Fibroblast of villous mesenchyme (primary cell): Measurements from ENCODE around the gene RAP1GAP2. TPM values are rescaled to one million over a fixed set of nuclear protein-coding genes. Genes with fewer than 3 reads are reported as not detected.

Experiments
- DNase-seq: peaks from one replicate; pipeline ENCODE4 v3.0.0-alpha.2; 2010; ENCODE audit warnings: low read depth
- H3K4me3 ChIP-seq: 2 replicates; pipeline ENCODE4 v1.5.1; 2011; ENCODE audit warnings: low read depth, mild to moderate bottlenecking, low read length
- CTCF ChIP-seq: IDR thresholded peaks from 2 replicates; pipeline ENCODE4 v1.5.1; 2012; ENCODE audit warnings: low read depth, mild to moderate bottlenecking, low read length; ENCODE audit not compliant: insufficient read depth
- total RNA-seq: library from RNA; depleted of rRNA; stranded (reverse); fragments of >200 nt; gene quantifications from 2 replicates; pipeline ENCODE4 v1.2.3, GENCODE V29; 2012

The RAP1GAP2 gene
- total RNA-seq, 1 donor, result 5.2 TPM

GRCh38 chr17:3020381-3020780, 224.1 kb downstream of the RAP1GAP2 start:
- H3K4me3 ChIP-seq, result no peak overlapping the region
- no peak for TF ChIP-seq CTCF
- DNase-seq, result no peak

- DNase-seq, result no peak
- TF ChIP-seq CTCF, result no peak
- H3K4me3 ChIP-seq, result no peak overlapping the region
Observed at GRCh38 chr17:3022197-3022596, 226.0 kb downstream of the RAP1GAP2 start.

- no peak overlapping the region for H3K4me3 ChIP-seq
- DNase-seq, result no peak
- TF ChIP-seq CTCF, result no peak
Observed at GRCh38 chr17:3024346-3024745, 228.1 kb downstream of the RAP1GAP2 start.

- no peak overlapping the region for H3K4me3 ChIP-seq
- no peak for TF ChIP-seq CTCF
- DNase-seq, result no peak
Observed at GRCh38 chr17:3025421-3026124, 229.3 kb downstream of the RAP1GAP2 start.

- no peak for DNase-seq
- H3K4me3 ChIP-seq, result no peak overlapping the region
- TF ChIP-seq CTCF, result no peak
Observed at GRCh38 chr17:3026125-3026855, 230.1 kb downstream of the RAP1GAP2 start.

- no peak for DNase-seq
- no peak overlapping the region for H3K4me3 ChIP-seq
- TF ChIP-seq CTCF, result no peak
Observed at GRCh38 chr17:3026856-3027751, 230.9 kb downstream of the RAP1GAP2 start.
